G401.6 (cell line): Measurements from ENCODE around the gene TSHZ3.

Experiments
- FAIRE-seq: peaks from 2 replicates; lab custom pipeline; 2012; peaks lifted over from hg19 to GRCh38; lab: Jason Lieb, UNC

The TSHZ3 gene

GRCh38 chr19:31226151-31226935 is 122.9 kb downstream of the TSHZ3 start:
- FAIRE-seq = no peak
